Measurements from ENCODE around the gene SBNO2. TPM values are rescaled to one million over a fixed set of nuclear protein-coding genes. Genes with fewer than 3 reads are reported as not detected.

SBNO2 gene
- total RNA-seq, 1 experiment from 2014 or later: 46.3 TPM

DNA sequence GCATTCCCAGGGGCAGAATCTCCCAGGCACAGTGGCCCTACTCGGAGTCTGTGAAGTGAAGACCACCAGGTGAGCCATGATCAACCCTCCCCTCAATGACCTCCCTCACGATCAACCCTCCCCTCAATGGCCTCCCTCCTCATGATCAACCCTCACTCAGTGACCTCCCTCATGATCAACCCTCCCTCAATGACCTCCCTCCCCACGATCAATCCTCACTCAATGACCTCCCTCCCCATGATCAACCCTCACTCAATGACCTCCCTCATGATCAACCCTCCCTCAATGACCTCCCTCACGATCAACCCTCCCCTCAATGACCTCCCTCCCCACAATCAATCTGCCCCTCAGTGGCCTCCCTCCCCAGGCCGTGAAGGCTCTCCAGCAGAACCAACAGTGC lies 32.1 kb downstream of the SBNO2 start:
- H2AK5ac ChIP-seq (ENCODE audit: insufficient read length, low read length): no peak overlapping the region
- H3K23me2 ChIP-seq (ENCODE audit: insufficient read length, low read depth, low read length, poor library complexity, severe bottlenecking): no peaks in the 10 kb centered on the region
- H3K4ac ChIP-seq (ENCODE audit: low read depth, low read length): no peak overlapping the region
- no peaks in the 10 kb centered on the region for H3K79me1 ChIP-seq (ENCODE audit: insufficient read depth, low read depth, low read length, poor library complexity, severe bottlenecking)
- peaks cover 0 to 4% of the 10 kb centered on the region in 2 experiments; a peak in 2 of 5 replicates for H3K9me3 Mint-ChIP-seq
- no peak overlapping the region for H4K8ac ChIP-seq (replicated peaks; ENCODE audit: insufficient read length, low read depth, low read length)
- no peaks in the 10 kb centered on the region for H4K20me1 ChIP-seq (ENCODE audit: control insufficient read depth, insufficient read depth, insufficient read length)
- H3K79me2 ChIP-seq (ENCODE audit: insufficient read depth, low read length): no peaks in the 10 kb centered on the region
- H3K4me1 Mint-ChIP-seq: peaks cover 0 to 11% of the 10 kb centered on the region in 2 experiments; a peak in 2 of 4 replicates
- no peak overlapping the region for H2AFZ ChIP-seq (ENCODE audit: low read length)
- H3K23ac ChIP-seq (ENCODE audit: insufficient read length, low read depth, low read length): no peak overlapping the region
- peaks cover 30 to 43% (median 39%) of the 10 kb centered on the region in 3 experiments for H3K36me3 Mint-ChIP-seq (ENCODE audit: insufficient read depth in 1 of 3, low read depth in 3 of 3)
- TF ChIP-seq, protein P1, sequence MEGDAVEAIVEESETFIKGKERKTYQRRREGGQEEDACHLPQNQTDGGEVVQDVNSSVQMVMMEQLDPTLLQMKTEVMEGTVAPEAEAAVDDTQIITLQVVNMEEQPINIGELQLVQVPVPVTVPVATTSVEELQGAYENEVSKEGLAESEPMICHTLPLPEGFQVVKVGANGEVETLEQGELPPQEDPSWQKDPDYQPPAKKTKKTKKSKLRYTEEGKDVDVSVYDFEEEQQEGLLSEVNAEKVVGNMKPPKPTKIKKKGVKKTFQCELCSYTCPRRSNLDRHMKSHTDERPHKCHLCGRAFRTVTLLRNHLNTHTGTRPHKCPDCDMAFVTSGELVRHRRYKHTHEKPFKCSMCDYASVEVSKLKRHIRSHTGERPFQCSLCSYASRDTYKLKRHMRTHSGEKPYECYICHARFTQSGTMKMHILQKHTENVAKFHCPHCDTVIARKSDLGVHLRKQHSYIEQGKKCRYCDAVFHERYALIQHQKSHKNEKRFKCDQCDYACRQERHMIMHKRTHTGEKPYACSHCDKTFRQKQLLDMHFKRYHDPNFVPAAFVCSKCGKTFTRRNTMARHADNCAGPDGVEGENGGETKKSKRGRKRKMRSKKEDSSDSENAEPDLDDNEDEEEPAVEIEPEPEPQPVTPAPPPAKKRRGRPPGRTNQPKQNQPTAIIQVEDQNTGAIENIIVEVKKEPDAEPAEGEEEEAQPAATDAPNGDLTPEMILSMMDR (conservative IDR thresholded peaks at IDR 0.05): no peak
- H3K4me2 ChIP-seq (ENCODE audit: insufficient read depth, insufficient read length, low read length): no peak overlapping the region
- no peak overlapping the region for H2BK15ac ChIP-seq (ENCODE audit: low read depth, low read length)
- H3K27me3 Mint-ChIP-seq (ENCODE audit: low read depth): no peaks in the 10 kb centered on the region
- no peak overlapping the region; a peak in 1 of 7 replicates for H3K27ac Mint-ChIP-seq
- no peak overlapping the region for H3K56ac ChIP-seq (ENCODE audit: insufficient read length, low read depth, low read length)
- H3K9me3 ChIP-seq (ENCODE audit: control insufficient read depth, low read depth, low read length): no peaks in the 10 kb centered on the region
- H3T11ph ChIP-seq (ENCODE audit: low read length): no peak overlapping the region
- no peak overlapping the region for H2BK12ac ChIP-seq (ENCODE audit: insufficient read length, low read depth, low read length)
- H3K4me1 ChIP-seq (ENCODE audit: insufficient read depth, low read length): no peaks in the 10 kb centered on the region
- no peak overlapping the region for H4K5ac ChIP-seq (ENCODE audit: insufficient read length, low read depth, low read length)
- peak overlapping the region in 1 of 2 experiments; percentile 5; a peak in 2 of 5 replicates for H3K4me3 Mint-ChIP-seq
- no peaks in the 10 kb centered on the region for H3K27me3 ChIP-seq (ENCODE audit: insufficient read depth, low read length)
- H4K91ac ChIP-seq (ENCODE audit: insufficient read length, low read depth, low read length): no peak overlapping the region
- no peak overlapping the region for H2BK20ac ChIP-seq (ENCODE audit: low read depth, low read length, poor library complexity, severe bottlenecking)
- H2BK120ac ChIP-seq (ENCODE audit: low read depth, low read length, poor library complexity, severe bottlenecking): no peak overlapping the region
- H3K27ac ChIP-seq (ENCODE audit: insufficient read length, low read depth, low read length): no peak overlapping the region
- H3K18ac ChIP-seq (ENCODE audit: insufficient read length, low read depth, low read length): no peak overlapping the region
- H2BK5ac ChIP-seq (ENCODE audit: insufficient read length, low read length): no peak overlapping the region
- no CpG with 5 or more reads among the region's 5 CpGs for WGBS (ENCODE audit: extremely low coverage, insufficient read length, low lambda C conversion rate)
- DNase-seq: no peak
- H3K14ac ChIP-seq (ENCODE audit: insufficient read depth, low read length): no peak overlapping the region
- no peak overlapping the region for H3K9ac ChIP-seq (ENCODE audit: extremely low read depth, insufficient read length, low read length)
